ENCODE measurements around the gene DOC2A.

Gene DOC2A

GRCh38 chr16:29990883-29991570 lies 19.8 kb downstream of the DOC2A start:
- TF ChIP-seq POLR2AphosphoS5 (IDR thresholded peaks at IDR 0.05; ENCODE audit: low read depth, low read length) (no peak), POLR2A (IDR thresholded peaks at IDR 0.05; ENCODE audit: low read depth, low read length) (no peak), TAF1 (IDR thresholded peaks at IDR 0.05; ENCODE audit: borderline replicate concordance, low read depth, low read length) (no peak)
- FAIRE-seq (no peak), DNase-seq (ENCODE audit: insufficient read length) (no peak)

GRCh38 chr16:29990034-29990433 lies 20.8 kb downstream of the DOC2A start:
- DNase-seq (ENCODE audit: insufficient read length) = no peak
- no peak for FAIRE-seq
- TF ChIP-seq POLR2A (IDR thresholded peaks at IDR 0.05; ENCODE audit: low read depth, low read length) = no peak
- TF ChIP-seq POLR2AphosphoS5 (IDR thresholded peaks at IDR 0.05; ENCODE audit: low read depth, low read length) = no peak
- TF ChIP-seq TAF1 (IDR thresholded peaks at IDR 0.05; ENCODE audit: borderline replicate concordance, low read depth, low read length) = no peak

- no peak for FAIRE-seq
- TF ChIP-seq TAF1 (IDR thresholded peaks at IDR 0.05; ENCODE audit: borderline replicate concordance, low read depth, low read length) (no peak), POLR2AphosphoS5 (IDR thresholded peaks at IDR 0.05; ENCODE audit: low read depth, low read length) (no peak), POLR2A (IDR thresholded peaks at IDR 0.05; ENCODE audit: low read depth, low read length) (no peak)
- no peak for DNase-seq (ENCODE audit: insufficient read length)
Observed at GRCh38 chr16:29989111-29989858, 21.5 kb downstream of the DOC2A start.

- DNase-seq (ENCODE audit: insufficient read length) = no peak
- TF ChIP-seq POLR2AphosphoS5 (IDR thresholded peaks at IDR 0.05; ENCODE audit: low read depth, low read length) (no peak), TAF1 (IDR thresholded peaks at IDR 0.05; ENCODE audit: borderline replicate concordance, low read depth, low read length) (no peak), POLR2A (IDR thresholded peaks at IDR 0.05; ENCODE audit: low read depth, low read length) (no peak)
- FAIRE-seq = no peak
Observed at GRCh38 chr16:29988346-29989075, 22.3 kb downstream of the DOC2A start.

- TF ChIP-seq POLR2A (IDR thresholded peaks at IDR 0.05; ENCODE audit: low read depth, low read length) (no peak), POLR2AphosphoS5 (IDR thresholded peaks at IDR 0.05; ENCODE audit: low read depth, low read length) (no peak), TAF1 (IDR thresholded peaks at IDR 0.05; ENCODE audit: borderline replicate concordance, low read depth, low read length) (no peak)
- FAIRE-seq = no peak
- DNase-seq (ENCODE audit: insufficient read length) = no peak
Observed at GRCh38 chr16:29987371-29988085, 23.3 kb downstream of the DOC2A start.

GRCh38 chr16:29986931-29987330 lies 23.9 kb downstream of the DOC2A start:
- no peak for TF ChIP-seq TAF1 (IDR thresholded peaks at IDR 0.05; ENCODE audit: borderline replicate concordance, low read depth, low read length)
- no peak for TF ChIP-seq POLR2AphosphoS5 (IDR thresholded peaks at IDR 0.05; ENCODE audit: low read depth, low read length)
- no peak for TF ChIP-seq POLR2A (IDR thresholded peaks at IDR 0.05; ENCODE audit: low read depth, low read length)
- DNase-seq (ENCODE audit: insufficient read length) (no peak), FAIRE-seq (no peak)

GRCh38 chr16:29986231-29986630 lies 24.6 kb downstream of the DOC2A start:
- FAIRE-seq (no peak), DNase-seq (ENCODE audit: insufficient read length) (no peak)
- TF ChIP-seq POLR2AphosphoS5 (IDR thresholded peaks at IDR 0.05; ENCODE audit: low read depth, low read length) (no peak), TAF1 (IDR thresholded peaks at IDR 0.05; ENCODE audit: borderline replicate concordance, low read depth, low read length) (no peak), POLR2A (IDR thresholded peaks at IDR 0.05; ENCODE audit: low read depth, low read length) (no peak)

- TF ChIP-seq POLR2AphosphoS5 (IDR thresholded peaks at IDR 0.05; ENCODE audit: low read depth, low read length) (no peak), POLR2A (IDR thresholded peaks at IDR 0.05; ENCODE audit: low read depth, low read length) (no peak), TAF1 (IDR thresholded peaks at IDR 0.05; ENCODE audit: borderline replicate concordance, low read depth, low read length) (no peak)
- no peak for FAIRE-seq
- DNase-seq (ENCODE audit: insufficient read length) = no peak
Observed at GRCh38 chr16:29985271-29985811, 25.5 kb downstream of the DOC2A start.

GRCh38 chr16:29984764-29985147 lies 26.1 kb downstream of the DOC2A start:
- DNase-seq (ENCODE audit: insufficient read length) (no peak), FAIRE-seq (no peak)
- TF ChIP-seq TAF1 (IDR thresholded peaks at IDR 0.05; ENCODE audit: borderline replicate concordance, low read depth, low read length) (no peak), POLR2A (IDR thresholded peaks at IDR 0.05; ENCODE audit: low read depth, low read length) (no peak), POLR2AphosphoS5 (IDR thresholded peaks at IDR 0.05; ENCODE audit: low read depth, low read length) (no peak)

GRCh38 chr16:29984137-29984763 lies 26.6 kb downstream of the DOC2A start:
- no peak for TF ChIP-seq POLR2AphosphoS5 (IDR thresholded peaks at IDR 0.05; ENCODE audit: low read depth, low read length)
- no peak for TF ChIP-seq TAF1 (IDR thresholded peaks at IDR 0.05; ENCODE audit: borderline replicate concordance, low read depth, low read length)
- no peak for TF ChIP-seq POLR2A (IDR thresholded peaks at IDR 0.05; ENCODE audit: low read depth, low read length)
- FAIRE-seq (no peak), DNase-seq (ENCODE audit: insufficient read length) (no peak)

Data from GM12892 (cell line).